B cell (primary cell): ENCODE measurements around the gene PLS1. TPM values are rescaled to one million over a fixed set of nuclear protein-coding genes. Genes with fewer than 3 reads are reported as not detected.

Source experiments
- ATAC-seq: fragments of 200-7000 bp; cut with Tn5 transposase; one replicate; pipeline ENCODE4 v1.10.0; 2021; ENCODE audit warnings: low read depth, mild to moderate bottlenecking, moderate number of reproducible peaks, moderate library complexity
- CTCF ChIA-PET: fragments of 350-600 bp; sonication (Branson Sonifier 250); formaldehyde crosslinking; loops from one replicate; lab custom pipeline; 2021; ENCODE audit warnings: antibody characterized with exemption, inconsistent platforms; lab: Charles Lee
- POLR2A ChIA-PET: fragments of 350-600 bp; sonication (Branson Sonifier 250); formaldehyde crosslinking; loops from one replicate; lab custom pipeline; 2021; ENCODE audit warnings: antibody characterized with exemption; lab: Charles Lee
- DNase-seq: peaks from one replicate; pipeline ENCODE4 v3.0.0; 2013
- H2AFZ ChIP-seq: 2 replicates; pipeline ENCODE4 v1.6.1; 2012; ENCODE audit warnings: mild to moderate bottlenecking, low read depth, low read length; ENCODE audit not compliant: insufficient read depth, poor library complexity, severe bottlenecking
- H3K27ac ChIP-seq, 2 donors: 1 replicate in 1 of 2; 2 replicates in 1 of 2; pipeline ENCODE4 v1.5.1; 2012 to 2013; ENCODE audit warnings: low read length in 2 of 2, mild to moderate bottlenecking in 2 of 2, moderate library complexity in 1 of 2
- H3K27me3 ChIP-seq, 4 experiments: fragments of 200-600 bp in 1 of 4; sonication (generic) in 1 of 4; replicated peaks in 1 of 4; 1 replicate in 2 of 4; 2 replicates in 2 of 4; pipeline versions ENCODE4 v1.6.1 to v1.7.0; 2013 to 2016; ENCODE audit warnings: low read length in 3 of 4, mild to moderate bottlenecking in 2 of 4, mixed read lengths in 1 of 4, moderate library complexity in 1 of 4; ENCODE audit not compliant: insufficient read depth in 4 of 4, control insufficient read depth in 3 of 4; ENCODE audit errors: control extremely low read depth in 1 of 4
- H3K36me3 ChIP-seq, 2 experiments: replicated peaks in 1 of 2; 1 replicate in 1 of 2; 2 replicates in 1 of 2; pipeline versions ENCODE4 v1.6.1 to v1.7.1; 2013; ENCODE audit warnings: low read length in 1 of 2; ENCODE audit not compliant: insufficient read depth in 2 of 2, control insufficient read depth in 1 of 2; ENCODE audit errors: control extremely low read depth in 1 of 2, extremely low read depth in 1 of 2
- H3K4me1 ChIP-seq, 2 donors: fragments of 200-600 bp in 1 of 2; sonication (generic) in 1 of 2; 1 replicate in 1 of 2; 2 replicates in 1 of 2; pipeline versions ENCODE4 v1.5.1 to v1.6.1; 2013 to 2017; ENCODE audit warnings: low read length in 2 of 2; ENCODE audit not compliant: control insufficient read depth in 2 of 2, insufficient read depth in 2 of 2
- H3K4me2 ChIP-seq: replicated peaks from 2 replicates; pipeline ENCODE3; 2012; ENCODE audit warnings: mild to moderate bottlenecking, low read depth, low read length; ENCODE audit not compliant: poor library complexity, severe bottlenecking
- H3K4me3 ChIP-seq, 5 experiments: fragments of 200-600 bp in 1 of 5; sonication (generic) in 1 of 5; 1 replicate in 3 of 5; 2 replicates in 2 of 5; pipeline versions ENCODE4 v1.5.1 to v1.7.0; 2011 to 2016; ENCODE audit warnings: low read length in 4 of 5, mild to moderate bottlenecking in 4 of 5, low read depth in 2 of 5, control low read depth in 1 of 5, moderate library complexity in 1 of 5; ENCODE audit not compliant: insufficient read depth in 1 of 5; ENCODE audit errors: control extremely low read depth in 1 of 5, extremely low read depth in 1 of 5
- H3K79me2 ChIP-seq: fragments of 200-600 bp; sonication (generic); one replicate; pipeline ENCODE4 v1.6.0; 2016; ENCODE audit warnings: low read length; ENCODE audit not compliant: control insufficient read depth, insufficient read depth
- H3K9ac ChIP-seq: fragments of 200-600 bp; sonication (generic); 2 replicates; pipeline ENCODE4 v1.6.1; 2017; ENCODE audit warnings: mild to moderate bottlenecking, low read length, moderate library complexity
- H3K9me3 ChIP-seq, 3 donors: one replicate each; pipeline versions ENCODE4 v1.6.1 to v1.7.1; 2013; ENCODE audit warnings: low read length in 2 of 3; ENCODE audit not compliant: control insufficient read depth in 2 of 3, insufficient read depth in 1 of 3; ENCODE audit errors: control extremely low read depth in 1 of 3
- H4K20me1 ChIP-seq: 2 replicates; pipeline ENCODE4 v1.6.0; 2012; ENCODE audit warnings: mild to moderate bottlenecking, low read length; ENCODE audit not compliant: insufficient read depth, control insufficient read depth, poor library complexity, severe bottlenecking
- H3K27ac Mint-ChIP-seq: one replicate; pipeline ENCODE4 v1.8.0; 2021; ENCODE audit warnings: mixed read lengths
- H3K27me3 Mint-ChIP-seq: one replicate; pipeline ENCODE4 v1.8.0; 2021; ENCODE audit warnings: mixed read lengths
- H3K4me1 Mint-ChIP-seq: one replicate; pipeline ENCODE4 v1.8.0; 2021; ENCODE audit warnings: mixed read lengths
- H3K4me3 Mint-ChIP-seq: one replicate; pipeline ENCODE4 v1.8.0; 2021; ENCODE audit warnings: mixed read lengths
- H3K9me3 Mint-ChIP-seq: one replicate; pipeline ENCODE4 v1.8.0; 2022; ENCODE audit warnings: mixed read lengths; ENCODE audit not compliant: insufficient read depth
- EZH2 ChIP-seq: IDR thresholded peaks from 2 replicates; pipeline ENCODE4 v1.6.1; 2012; ENCODE audit warnings: borderline replicate concordance, low read depth, mild to moderate bottlenecking, moderate library complexity, low read length; ENCODE audit not compliant: insufficient read depth, poor library complexity, severe bottlenecking
- WGBS: methylation state at CpG from one replicate; pipeline ENCODE4 v1.1.5; 2013; ENCODE audit warnings: missing lambda C conversion rate; ENCODE audit not compliant: insufficient coverage; 5-methylcytosine and 5-hydroxymethylcytosine counted together
- intact Hi-C: fragments of 100-400 bp; cut with micrococcal nuclease; formaldehyde crosslinking; loops from one replicate; pipeline ENCODE4 v1.10.0; 2022
- polyA plus RNA-seq: library from polyadenylated mRNA; depleted of rRNA; stranded (reverse); fragments of >200 nt; gene quantifications from 2 replicates; pipeline ENCODE4 v1.2.3, GENCODE V29; 2012
- total RNA-seq, 2 donors: library from RNA; stranded (reverse); fragments of 120-200 nt in 1 of 2; gene quantifications; 1 replicate in 1 of 2; 2 replicates in 1 of 2; pipeline versions ENCODE4 v1.2.3 to v1.2.4, GENCODE V29; 2013 to 2022
- TF ChIP-seq, protein P1 (sequence below): fragments of 200-600 bp; IDR thresholded peaks from one replicate; pipeline ENCODE4 v1.8.0; 2022; ENCODE audit warnings: antibody characterized with exemption, mild to moderate bottlenecking

PLS1 gene
- total and polyA plus RNA-seq, 2 donors (not counting 1 experiment from before 2014, with no cell fraction given): 0.13 to 0.74 TPM

DNA sequence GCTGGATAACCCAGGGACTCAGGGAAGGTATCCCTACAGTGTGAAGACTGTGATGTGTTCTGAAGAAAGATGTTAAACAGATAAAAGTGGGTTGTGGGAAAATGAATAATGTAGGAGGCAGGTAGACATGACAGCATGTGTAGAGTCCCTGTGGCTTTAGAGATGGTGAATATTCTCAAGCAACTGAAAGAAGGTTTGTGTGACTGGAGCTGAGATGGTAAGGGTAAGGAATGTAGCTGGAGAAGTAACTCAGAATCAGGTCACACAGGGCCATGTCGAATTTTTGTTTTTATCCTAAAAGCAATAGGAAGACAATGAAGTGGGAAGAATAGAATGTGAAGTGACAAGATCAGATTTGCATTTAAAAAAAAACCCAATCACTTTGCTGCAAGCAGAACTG, 73.9 kb downstream of the PLS1 start:
- Histone ChIP-seq H3K9me3 (no peaks in the 10 kb centered on the region), H3K4me1 (no peaks in the 10 kb centered on the region), H3K27ac (no peak overlapping the region), H3K4me2 (no peak overlapping the region), H3K4me3 (no peak overlapping the region), H2AFZ (no peak overlapping the region), H3K9ac (no peak overlapping the region), H3K36me3 (no peaks in the 10 kb centered on the region), H3K27me3 (no peaks in the 10 kb centered on the region), H3K79me2 (no peaks in the 10 kb centered on the region), H4K20me1 (no peaks in the 10 kb centered on the region)
- POLR2A ChIA-PET: no interaction called here
- DNase-seq (no peak), ATAC-seq (no peak)
- no peak overlapping the region for H3K27ac Mint-ChIP-seq
- intact Hi-C loops: no loop called here
- no peaks in the 10 kb centered on the region for H3K9me3 Mint-ChIP-seq
- H3K4me3 Mint-ChIP-seq: no peak overlapping the region
- CTCF ChIA-PET: no interaction called here
- H3K4me1 Mint-ChIP-seq: no peaks in the 10 kb centered on the region
- H3K27me3 Mint-ChIP-seq: no peaks in the 10 kb centered on the region
- WGBS: 80% methylated on average over 1 of the region's 1 CpG
- TF ChIP-seq, protein P1, sequence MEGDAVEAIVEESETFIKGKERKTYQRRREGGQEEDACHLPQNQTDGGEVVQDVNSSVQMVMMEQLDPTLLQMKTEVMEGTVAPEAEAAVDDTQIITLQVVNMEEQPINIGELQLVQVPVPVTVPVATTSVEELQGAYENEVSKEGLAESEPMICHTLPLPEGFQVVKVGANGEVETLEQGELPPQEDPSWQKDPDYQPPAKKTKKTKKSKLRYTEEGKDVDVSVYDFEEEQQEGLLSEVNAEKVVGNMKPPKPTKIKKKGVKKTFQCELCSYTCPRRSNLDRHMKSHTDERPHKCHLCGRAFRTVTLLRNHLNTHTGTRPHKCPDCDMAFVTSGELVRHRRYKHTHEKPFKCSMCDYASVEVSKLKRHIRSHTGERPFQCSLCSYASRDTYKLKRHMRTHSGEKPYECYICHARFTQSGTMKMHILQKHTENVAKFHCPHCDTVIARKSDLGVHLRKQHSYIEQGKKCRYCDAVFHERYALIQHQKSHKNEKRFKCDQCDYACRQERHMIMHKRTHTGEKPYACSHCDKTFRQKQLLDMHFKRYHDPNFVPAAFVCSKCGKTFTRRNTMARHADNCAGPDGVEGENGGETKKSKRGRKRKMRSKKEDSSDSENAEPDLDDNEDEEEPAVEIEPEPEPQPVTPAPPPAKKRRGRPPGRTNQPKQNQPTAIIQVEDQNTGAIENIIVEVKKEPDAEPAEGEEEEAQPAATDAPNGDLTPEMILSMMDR: no peak
- TF ChIP-seq EZH2: no peak

DNA sequence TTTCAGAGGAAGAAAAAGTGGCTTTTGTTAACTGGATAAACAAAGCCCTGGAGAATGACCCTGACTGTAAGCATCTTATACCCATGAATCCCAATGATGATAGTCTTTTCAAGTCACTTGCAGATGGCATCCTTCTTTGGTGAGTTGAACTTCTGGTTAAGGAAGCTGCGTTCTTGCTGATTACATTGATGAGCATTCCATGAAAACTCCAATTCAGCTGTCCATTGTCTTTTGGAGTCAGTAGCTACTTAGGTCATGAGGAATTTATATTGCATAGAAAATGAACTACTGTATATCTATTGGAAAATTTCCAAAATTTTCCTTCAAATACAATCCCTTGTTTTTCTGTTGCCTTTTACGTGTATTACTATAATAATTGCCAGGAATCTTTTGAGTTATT, 80.0 kb downstream of the PLS1 start:
- no peaks in the 10 kb centered on the region for H3K27me3 Mint-ChIP-seq
- H3K4me3 Mint-ChIP-seq: no peak overlapping the region
- ChIA-PET CTCF (no interaction called here), POLR2A (no interaction called here)
- DNase-seq: no peak
- no peak overlapping the region for H3K27ac ChIP-seq
- no peak overlapping the region for H3K9ac ChIP-seq
- H3K4me1 ChIP-seq: no peaks in the 10 kb centered on the region
- no peak overlapping the region for H3K27ac Mint-ChIP-seq
- H3K4me1 Mint-ChIP-seq: no peaks in the 10 kb centered on the region
- H3K36me3 ChIP-seq: no peaks in the 10 kb centered on the region
- no peak for TF ChIP-seq EZH2
- TF ChIP-seq, protein P1: no peak
- no peak overlapping the region for H3K4me2 ChIP-seq
- WGBS: no CpG with 5 or more reads among the region's 2 CpGs
- H4K20me1 ChIP-seq: no peaks in the 10 kb centered on the region
- H2AFZ ChIP-seq: no peak overlapping the region
- no peaks in the 10 kb centered on the region for H3K9me3 Mint-ChIP-seq
- no peaks in the 10 kb centered on the region for H3K27me3 ChIP-seq
- H3K79me2 ChIP-seq: no peaks in the 10 kb centered on the region
- no peak overlapping the region for H3K4me3 ChIP-seq
- no peak for ATAC-seq
- intact Hi-C loops: no loop called here
- H3K9me3 ChIP-seq: no peaks in the 10 kb centered on the region
